Stimulated activated CD4-positive, alpha-beta T cell treated with anti-CD3 and anti-CD28 coated beads, Interleukin-12 subunit alpha, Interleukin-12 subunit beta, amount 100 ng/mL, for 24 hours (primary cell): ENCODE results near the gene LILRB1.
"Not testable (repeated sequence)": the region's sequence is repeated elsewhere in the genome, so short reads cannot be mapped to it uniquely, and the experiment has no call there.

Source experiments
- DNase-seq, 2 experiments: peaks; one replicate each; pipeline ENCODE4 v3.0.0-alpha.2; 2020; ENCODE audit warnings: low read depth in 2 of 2

The LILRB1 gene

DNA sequence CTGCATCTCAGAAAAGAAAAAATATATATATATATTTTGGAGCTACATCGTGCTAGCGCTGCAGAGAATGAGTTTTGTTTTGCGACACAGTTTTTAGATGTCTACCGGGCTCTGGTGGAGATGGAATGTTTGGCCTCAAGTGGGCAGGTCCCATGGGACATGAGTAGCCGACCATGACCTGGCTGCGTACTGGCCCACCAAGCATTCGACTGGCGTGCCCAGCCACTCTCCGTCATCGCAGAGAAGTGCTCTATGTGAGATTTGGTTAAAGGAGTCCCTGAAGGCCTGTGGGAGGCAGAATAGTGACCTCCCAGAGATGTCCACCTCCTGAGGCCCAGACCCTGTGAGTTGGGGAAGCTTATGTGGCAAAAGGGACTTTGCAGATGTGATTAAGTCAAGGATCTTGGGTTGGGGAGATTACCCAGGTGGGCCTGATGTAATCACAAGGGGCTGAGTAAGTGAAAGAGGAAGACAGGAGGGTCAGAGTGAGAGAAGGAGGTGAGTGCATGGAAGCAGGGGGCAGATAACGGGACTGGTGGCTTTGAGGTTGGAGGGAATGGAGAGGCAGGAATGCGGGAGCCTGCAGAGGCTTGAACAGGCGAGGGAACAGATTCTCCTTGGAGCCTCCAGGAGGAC, 31.7 kb downstream of the LILRB1 start:
- no peak for DNase-seq

DNA sequence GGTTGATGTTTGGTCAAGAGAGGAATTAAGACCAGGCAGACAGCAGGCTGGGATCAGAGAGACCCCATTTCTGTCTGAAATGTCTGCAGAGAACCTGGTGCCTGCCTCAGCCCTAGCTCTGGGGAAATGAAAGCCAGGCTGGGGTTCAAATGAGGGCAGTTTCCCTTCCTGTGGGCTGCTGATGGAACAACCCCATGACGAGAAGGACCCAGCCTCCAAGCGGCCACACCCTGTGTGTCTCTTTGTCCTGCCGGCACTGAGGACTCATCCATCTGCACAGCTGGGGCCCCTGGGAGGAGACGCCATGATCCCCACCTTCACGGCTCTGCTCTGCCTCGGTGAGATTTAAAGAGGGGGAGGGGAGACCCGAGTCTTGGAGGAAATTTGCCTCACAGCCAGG, 32.4 kb downstream of the LILRB1 start, which contains the start of gene LILRB4:
TSS of gene LILRB4 (plus strand) at position 256 of the 400 bp plus-strand sequence. CDS start at position 305, 49 bp downstream.
- DNase-seq: no peak

DNA sequence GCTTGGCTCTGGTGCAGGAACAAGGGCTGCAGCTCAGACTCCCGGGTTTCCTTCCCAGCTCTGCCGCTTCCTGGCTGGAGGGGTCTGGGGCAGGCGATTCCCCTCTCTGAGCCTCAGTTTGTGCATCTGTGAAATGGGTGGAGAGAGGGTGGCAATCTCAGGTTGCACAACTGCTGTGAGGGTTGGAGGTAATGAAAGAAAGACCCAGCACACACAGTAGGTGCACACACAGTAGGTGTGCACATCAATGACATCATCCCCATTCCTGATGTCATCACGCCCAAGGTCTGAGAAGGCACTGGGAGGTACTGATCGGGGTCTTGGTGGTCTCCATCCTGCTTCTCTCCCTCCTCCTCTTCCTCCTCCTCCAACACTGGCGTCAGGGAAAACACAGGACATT, 35.2 kb downstream of the LILRB1 start:
- no peak for DNase-seq

DNA sequence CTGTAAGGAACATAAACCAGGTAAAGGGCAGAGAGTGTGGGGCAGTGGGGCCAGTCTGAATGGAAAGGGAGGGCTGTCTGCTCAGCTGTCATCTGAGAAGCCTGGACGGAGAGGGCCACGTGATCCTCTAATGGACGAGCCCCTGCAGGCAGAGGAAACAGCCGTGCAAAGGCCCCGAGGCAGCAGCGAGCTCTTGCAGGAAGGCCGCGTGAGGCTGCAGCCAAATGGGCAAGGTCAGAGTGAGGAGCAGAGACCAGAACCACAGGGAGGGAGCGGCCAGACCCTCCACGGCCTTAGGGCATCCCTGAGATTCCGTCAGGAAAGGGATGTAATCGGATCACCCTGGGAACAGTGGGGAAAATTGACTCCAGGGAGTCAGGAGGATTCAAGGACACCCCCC, 36.9 kb downstream of the LILRB1 start:
- no peak for DNase-seq

DNA sequence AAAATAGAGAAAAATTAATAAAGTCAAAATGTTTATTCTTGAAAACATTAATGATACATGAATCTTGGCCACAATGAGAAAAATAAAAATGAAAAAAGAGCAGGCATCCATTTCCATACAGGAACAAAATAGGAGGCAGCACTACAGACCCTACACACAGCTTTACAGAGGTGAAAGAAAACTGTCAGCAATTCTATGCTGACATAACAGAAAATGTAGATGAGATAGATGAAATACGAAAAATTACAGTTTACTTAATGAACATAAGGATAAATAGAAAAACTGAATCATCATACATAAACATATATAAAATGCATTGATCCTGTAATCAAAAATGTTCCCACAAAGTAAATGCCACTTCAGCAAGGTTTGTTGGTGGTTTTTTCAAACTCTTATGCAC, 38.1 kb downstream of the LILRB1 start:
- no peak for DNase-seq

DNA sequence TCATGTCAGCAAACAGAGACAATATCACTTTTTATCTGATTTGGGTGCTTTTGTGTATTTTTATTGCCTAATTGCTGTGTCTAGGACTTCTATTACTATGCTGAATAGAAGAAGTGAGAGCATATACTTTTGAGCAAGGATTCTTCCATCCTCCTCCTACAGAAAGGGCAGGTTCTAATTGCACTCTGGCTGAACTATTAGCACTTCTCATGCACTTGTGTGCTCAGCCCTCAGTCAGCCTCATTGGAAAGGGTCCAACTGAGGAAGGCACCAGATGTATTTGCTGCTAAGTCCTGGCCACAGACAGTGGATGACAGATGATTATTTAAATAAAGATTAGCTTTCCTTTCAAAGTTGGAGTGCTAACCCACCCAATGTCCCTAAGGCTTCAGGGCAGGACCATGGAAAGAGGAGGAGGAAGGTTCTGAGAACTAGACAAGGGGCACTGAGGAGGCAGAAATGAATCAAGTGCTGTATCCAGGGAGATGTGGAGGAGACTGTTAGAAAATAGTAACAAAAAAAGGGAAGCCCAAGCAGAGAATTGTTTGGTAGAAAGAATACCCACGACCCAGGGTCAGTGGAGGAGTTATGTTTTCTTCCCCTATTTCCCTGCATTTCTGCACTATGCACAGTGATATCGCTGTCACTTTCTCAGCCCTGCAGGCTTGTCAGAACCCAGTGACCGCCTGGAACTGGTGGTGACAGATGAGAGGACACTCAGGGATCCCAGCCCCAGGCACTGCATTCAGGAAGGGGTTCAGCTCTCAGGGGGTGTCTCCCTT, 40.5 kb downstream of the LILRB1 start:
- no peak for DNase-seq

DNA sequence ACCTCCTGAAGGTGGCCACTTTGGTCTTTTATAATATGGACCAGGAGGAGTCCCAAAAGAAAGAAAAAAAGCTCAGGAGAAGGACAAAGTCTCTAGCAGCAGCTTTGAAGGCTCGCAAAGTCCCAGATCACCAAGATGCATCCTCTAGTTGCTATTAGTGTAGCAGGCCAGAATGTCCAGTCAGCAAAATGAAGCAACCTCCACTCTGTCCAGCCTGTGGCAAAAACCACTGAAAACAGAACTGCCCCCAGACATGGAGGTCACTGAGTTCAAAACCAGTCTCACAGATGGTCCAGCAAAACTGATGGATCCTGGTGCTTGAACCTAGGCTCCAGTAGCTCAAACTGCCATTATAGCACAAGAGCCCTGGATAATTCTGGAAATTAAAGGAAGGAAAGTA, 42.9 kb downstream of the LILRB1 start:
- DNase-seq: no peak

DNA sequence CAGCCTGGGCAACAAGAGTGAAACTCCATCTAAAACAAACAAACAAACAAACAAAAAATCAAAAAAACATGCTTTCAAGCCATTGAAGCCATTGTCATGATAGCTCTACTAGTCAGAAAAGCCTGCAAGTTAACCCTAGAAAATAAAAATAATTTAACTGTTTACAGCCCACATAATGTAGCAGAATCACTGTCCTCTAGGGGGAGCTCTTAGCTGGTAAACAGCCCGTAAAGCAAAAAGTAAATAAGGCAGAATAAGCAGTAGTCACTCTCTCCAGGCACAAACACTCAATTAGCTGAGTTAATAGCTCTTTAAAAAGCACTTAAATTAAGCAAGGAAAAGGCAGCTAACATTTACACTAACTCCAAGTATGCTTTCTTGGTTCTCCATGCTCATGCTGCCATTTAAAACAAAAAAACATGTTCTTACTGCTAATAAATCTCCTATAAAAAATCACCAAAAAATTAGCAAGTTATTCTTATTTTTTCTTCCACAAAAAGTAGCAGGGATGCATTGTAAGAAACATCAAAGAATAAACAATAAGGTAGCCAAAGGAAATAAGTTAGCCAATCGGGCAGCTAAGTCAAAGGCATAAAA, 43.8 kb downstream of the LILRB1 start:
- no peak for DNase-seq

DNA sequence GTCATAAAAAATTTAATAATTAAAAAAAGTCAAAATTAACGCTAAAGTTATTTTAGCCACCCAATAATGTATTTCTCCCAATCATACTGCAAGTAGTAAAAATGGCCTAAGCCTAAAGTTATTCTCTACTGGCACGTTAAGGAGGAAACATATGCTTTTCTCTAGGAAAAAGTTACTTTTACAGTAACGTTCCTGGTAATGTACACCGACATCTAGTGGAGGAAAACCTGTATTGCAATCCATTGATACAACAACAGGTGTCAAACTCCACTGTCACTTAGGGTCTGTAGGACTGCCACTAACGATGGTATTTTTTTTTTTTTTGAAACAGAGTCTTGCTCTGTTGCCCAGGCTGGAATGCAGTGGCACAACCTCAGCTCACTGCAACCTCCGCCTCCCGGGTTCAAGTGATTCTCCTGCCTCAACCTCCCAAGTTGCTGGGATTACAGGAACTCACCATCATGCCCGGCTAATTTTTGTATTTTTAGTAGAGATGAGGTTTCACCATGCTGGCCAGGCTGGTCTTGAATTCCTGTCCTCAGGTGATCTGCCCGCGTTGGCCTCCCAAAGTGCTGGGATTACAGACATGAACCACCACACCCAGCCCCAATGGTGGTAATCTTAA, 46.0 kb downstream of the LILRB1 start:
- DNase-seq: not testable (repeated sequence)

DNA sequence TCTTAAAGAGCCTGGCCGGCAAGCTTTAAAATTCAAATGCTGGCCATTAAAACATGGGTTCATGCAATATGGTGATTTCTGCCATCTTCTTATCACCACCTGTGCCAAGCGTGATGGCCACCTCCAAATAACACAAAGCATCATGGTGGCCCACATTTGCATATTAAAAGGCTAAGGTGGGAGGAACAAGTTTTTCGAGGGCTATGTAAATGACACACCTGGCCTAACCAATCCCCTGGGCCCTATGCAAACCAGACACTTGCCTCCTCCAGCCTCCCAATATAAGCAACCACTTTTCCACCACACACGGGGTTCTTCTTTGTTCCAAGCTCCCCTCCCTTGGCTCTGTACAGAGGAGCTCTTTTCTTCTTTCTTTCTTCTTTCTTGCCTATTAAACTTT, 46.9 kb downstream of the LILRB1 start:
- no peak for DNase-seq

DNA sequence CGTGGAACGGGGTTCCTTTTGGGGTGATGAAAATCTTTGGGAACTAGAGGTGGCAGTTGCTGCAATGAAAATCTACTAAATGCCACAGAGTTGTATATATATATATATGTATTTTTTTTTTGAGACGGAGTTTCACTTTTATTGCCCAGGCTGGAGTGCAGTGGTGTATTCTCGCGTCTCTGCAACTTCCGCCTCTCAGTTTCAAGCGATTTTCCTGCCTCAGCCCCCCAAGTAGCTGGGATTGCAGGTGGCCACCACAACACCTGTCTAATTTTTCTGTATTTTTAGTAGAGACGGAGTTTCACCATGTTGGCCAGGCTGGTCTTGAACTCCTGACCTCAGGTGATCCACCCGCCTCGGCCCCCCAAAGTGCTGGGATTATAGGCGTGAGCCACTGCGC, 51.3 kb downstream of the LILRB1 start:
- not testable (repeated sequence) for DNase-seq

DNA sequence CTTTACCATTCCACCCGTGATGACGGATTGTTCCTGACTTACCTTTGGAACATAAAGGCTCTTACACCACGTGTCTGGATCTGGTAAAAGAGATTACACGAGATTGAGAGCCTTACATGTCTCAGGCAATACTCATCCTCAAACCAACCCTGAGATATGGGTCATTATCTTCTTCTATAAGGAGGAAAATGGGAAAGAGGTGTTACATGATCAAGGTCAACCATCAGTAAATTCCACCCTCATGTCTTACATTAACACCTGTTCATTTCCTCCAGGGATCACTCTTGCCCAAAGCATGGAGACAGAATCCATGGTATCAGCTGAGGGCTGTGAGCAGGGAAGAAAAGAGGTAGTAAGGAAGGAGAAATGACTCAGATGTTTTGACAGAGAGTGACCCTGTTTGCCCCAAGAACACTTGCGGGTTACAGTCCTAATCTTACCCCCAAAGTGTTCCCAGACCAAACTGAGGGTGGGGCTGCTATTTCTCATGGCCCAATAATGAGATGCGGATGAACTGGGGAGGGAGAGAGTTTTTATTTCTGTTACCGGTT, 52.1 kb downstream of the LILRB1 start:
- no peak for DNase-seq

DNA sequence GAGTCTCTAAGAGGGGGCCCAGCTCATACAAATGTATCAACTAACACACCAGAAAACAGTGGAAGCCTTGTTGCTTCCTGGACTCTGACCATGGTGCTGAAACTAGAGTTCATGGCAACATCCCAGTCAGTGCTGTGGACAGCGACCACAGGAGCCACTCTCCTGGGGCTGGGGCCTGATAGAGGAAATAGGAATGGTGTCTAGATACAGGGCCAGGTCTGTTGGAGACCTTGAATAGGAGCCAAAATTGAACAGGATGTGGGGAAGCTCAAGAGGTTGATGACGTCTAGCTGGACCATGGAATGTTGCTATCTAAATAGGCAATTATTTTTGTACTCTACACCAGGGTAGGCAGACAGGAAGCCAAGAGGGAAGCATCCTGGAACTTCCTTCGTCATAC, 54.2 kb downstream of the LILRB1 start:
- DNase-seq: no peak
